Measurements from ENCODE around the gene PGGT1B.

GRCh38 chr5:115170134-115170928 is 92.3 kb downstream of the PGGT1B start:
- TF ChIP-seq CTCF (IDR thresholded peaks at IDR 0.05) (no peak), POLR2A (IDR thresholded peaks at IDR 0.05) (no peak)

Measured in ovary (tissue), 3 donors.